Activated naive CD4-positive, alpha-beta T cell treated with anti-CD3 and anti-CD28 coated beads, Interleukin-2, amount 10 ng/mL, durations not matched to agents 7 days and 5 days (primary cell): Measurements from ENCODE around the gene MAPK8IP3.

Experiments
- CTCF ChIA-PET: fragments of 350-600 bp; sonication (Branson Sonifier 250); formaldehyde crosslinking; loops from one replicate; lab custom pipeline; 2021; ENCODE audit warnings: antibody characterized with exemption; lab: Charles Lee
- DNase-seq: peaks from one replicate; pipeline ENCODE4 v3.0.0-alpha.2; 2020
- H3K27ac Mint-ChIP-seq: one replicate; pipeline ENCODE4 v1.8.0; 2021; ENCODE audit warnings: mild to moderate bottlenecking, moderate library complexity, mixed read lengths
- H3K27me3 Mint-ChIP-seq: one replicate; pipeline ENCODE4 v1.8.0; 2021; ENCODE audit warnings: mild to moderate bottlenecking, mixed read lengths
- H3K36me3 Mint-ChIP-seq: one replicate; pipeline ENCODE4 v1.8.0; 2021; ENCODE audit warnings: mixed read lengths
- H3K4me1 Mint-ChIP-seq: one replicate; pipeline ENCODE4 v1.8.0; 2021; ENCODE audit warnings: mixed read lengths
- H3K4me3 Mint-ChIP-seq: one replicate; pipeline ENCODE4 v1.8.0; 2021; ENCODE audit warnings: mild to moderate bottlenecking, moderate library complexity, mixed read lengths
- H3K9me3 Mint-ChIP-seq: one replicate; pipeline ENCODE4 v1.8.0; 2021; ENCODE audit warnings: mixed read lengths

Gene MAPK8IP3

DNA sequence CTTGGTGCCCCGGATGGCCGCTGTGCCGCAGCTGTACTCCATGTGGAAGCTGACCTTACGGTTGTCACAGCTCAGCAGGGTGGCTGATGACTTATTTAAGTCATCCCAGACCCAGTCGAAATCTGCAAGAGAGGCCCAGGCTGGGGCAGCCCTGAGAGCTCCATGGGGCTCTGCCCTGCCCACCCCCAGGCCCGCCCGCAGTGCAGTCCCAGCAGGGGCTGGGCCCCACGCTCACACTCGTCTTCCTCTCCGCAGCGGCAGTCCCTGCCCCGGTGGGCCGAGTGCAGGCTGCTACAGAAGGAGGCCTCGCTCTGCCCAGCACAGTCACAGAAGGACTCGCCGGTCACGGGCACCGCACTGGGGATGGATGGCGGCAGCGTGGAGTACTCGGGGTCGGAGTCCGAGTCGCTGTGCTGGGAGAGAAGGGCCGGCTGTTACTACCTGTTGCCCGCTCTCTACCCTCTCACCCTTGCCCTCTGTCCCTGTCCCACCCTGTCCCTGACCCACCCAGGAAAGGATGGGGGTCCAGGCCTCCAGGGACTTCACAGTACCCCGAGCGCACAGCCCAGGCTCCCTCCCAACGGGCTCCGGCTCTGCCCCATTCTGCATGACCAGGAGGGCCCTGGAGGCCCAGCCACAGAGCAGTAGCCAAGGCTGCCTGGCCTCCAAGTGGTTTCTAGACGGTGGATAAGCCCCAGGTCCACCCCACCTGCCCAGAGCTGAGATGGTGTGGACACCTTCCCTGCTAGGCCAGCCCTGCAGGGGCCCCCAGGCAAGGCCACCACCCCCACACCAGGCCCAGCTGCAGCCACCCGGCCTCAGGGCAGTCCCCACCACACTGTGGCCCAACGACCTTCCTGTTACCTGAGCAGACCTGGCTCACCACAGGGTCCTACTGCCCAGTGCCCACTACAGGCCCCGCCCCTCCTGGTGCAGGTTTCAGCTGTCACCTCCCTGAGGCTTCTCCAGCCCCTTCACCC is 72.5 kb downstream of the MAPK8IP3 start:
- Mint-ChIP-seq H3K27ac (no peak overlapping the region), H3K27me3 (no peaks in the 10 kb centered on the region), H3K4me3 (peak overlapping the region; percentile 15), H3K4me1 (peaks cover 29% of the 10 kb centered on the region), H3K36me3 (no peaks in the 10 kb centered on the region), H3K9me3 (no peaks in the 10 kb centered on the region)
- CTCF ChIA-PET, result no interaction called here
- no peak for DNase-seq

DNA sequence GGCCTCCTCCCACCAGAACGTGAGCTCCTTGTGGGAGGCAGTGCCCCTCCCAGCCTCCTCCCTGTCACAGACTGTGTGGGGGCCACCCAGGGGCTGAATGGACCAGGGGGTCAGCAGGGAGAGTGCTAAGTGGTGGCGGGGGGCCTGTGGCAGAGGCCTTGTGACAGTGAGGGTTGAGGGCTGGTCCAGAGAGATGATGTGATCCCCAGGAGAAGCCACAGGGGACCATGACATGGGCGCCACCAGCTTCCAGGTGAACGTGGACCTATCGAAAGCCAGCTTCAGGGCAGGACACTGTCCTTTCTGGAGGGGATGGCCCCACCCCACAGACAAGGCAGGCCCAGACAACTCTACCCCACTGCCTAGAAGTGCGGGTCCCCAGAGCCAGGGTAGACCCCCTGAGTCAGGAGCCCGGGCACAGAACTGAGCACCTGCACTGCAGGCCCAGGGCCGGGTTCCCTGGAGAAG is 73.3 kb downstream of the MAPK8IP3 start:
- CTCF ChIA-PET, result interaction anchor here (0.5 kb wide), 1 partner anchor 1264 kb away, joined by 3 read pairs; no protein-coding TSS in a partner anchor
- Mint-ChIP-seq H3K27me3 (no peaks in the 10 kb centered on the region), H3K36me3 (no peaks in the 10 kb centered on the region), H3K27ac (no peak overlapping the region), H3K4me1 (peaks cover 33% of the 10 kb centered on the region), H3K9me3 (no peaks in the 10 kb centered on the region), H3K4me3 (peak overlapping the region; percentile 15)
- no peak for DNase-seq

DNA sequence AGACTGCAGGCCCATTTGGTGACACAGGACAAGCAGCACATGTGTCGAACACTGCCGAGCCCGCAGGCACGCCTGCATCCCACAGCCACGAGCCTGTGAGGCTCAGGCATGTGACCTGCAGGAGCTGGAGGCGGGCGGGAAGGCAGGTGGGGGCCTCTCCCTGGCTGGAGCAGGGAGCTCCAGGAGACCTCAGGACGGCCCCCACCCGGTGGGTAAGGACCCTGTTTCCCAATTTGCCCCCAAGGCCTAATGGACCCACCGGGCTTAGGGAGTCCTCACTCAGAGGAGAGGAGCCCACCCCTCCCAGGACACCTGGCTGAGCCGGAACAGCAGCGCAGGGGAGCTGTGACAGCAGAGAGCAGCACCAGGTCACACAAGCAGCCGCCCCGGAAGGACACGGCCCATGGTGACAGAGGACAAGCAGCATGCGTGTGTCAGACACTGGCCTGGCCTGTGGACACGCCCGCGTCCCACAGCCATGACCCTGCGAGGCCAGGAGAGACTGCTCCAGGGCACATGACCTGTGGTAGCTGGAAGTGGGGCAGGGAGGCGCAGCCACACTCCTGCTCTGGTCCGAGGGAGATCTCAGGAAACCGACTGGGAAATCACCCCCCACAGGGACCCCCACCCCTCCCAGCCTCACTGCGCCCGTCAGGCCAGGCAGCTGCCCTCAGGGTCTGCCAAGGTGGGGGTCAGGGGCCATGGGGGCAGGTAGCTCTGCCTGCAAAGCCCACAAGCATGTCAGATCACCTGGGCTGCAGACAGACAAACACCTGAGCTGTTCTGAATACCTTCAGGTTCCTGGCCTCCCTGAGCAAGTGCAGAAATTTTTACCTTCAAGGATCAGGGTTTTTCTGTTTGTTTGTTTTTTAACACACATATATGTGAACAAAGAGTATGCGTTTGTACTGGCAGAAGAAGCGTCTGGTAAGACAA is 74.0 kb downstream of the MAPK8IP3 start:
- DNase-seq, result no peak
- H3K4me3 Mint-ChIP-seq, result peak overlapping the region; percentile 43
- peaks cover 31% of the 10 kb centered on the region for H3K4me1 Mint-ChIP-seq
- CTCF ChIA-PET, result interaction anchor here (0.5 kb wide), 1 partner anchor 1265 kb away, joined by 3 read pairs; no protein-coding TSS in a partner anchor
- H3K27me3 Mint-ChIP-seq, result no peaks in the 10 kb centered on the region
- H3K9me3 Mint-ChIP-seq, result no peaks in the 10 kb centered on the region
- no peaks in the 10 kb centered on the region for H3K36me3 Mint-ChIP-seq
- H3K27ac Mint-ChIP-seq, result no peak overlapping the region

DNA sequence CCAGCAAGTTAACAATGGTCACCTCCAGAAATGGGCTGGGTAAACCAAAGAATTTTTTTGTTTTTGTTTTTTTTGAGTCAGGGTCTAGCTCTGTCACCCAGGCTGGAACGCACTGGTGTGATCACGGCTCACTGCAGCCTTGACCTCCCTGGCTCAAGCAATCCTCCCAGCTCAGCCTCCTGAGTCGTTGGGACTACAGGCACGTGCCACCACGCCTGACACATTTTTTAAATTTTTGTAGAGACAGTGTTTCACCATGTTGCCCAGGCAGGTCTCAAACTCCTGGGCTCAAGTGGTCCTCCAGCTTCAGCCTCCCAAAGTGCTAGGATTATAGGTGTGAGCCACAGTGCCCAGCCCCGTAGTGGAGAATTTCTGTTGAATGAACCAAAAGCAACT is 74.7 kb downstream of the MAPK8IP3 start:
- H3K4me1 Mint-ChIP-seq, result peaks cover 28% of the 10 kb centered on the region
- H3K27ac Mint-ChIP-seq, result no peak overlapping the region
- peak overlapping the region; percentile 82 for H3K4me3 Mint-ChIP-seq
- CTCF ChIA-PET, result no interaction called here
- H3K9me3 Mint-ChIP-seq, result no peaks in the 10 kb centered on the region
- H3K27me3 Mint-ChIP-seq, result no peaks in the 10 kb centered on the region
- DNase-seq, result no peak
- H3K36me3 Mint-ChIP-seq, result no peaks in the 10 kb centered on the region

DNA sequence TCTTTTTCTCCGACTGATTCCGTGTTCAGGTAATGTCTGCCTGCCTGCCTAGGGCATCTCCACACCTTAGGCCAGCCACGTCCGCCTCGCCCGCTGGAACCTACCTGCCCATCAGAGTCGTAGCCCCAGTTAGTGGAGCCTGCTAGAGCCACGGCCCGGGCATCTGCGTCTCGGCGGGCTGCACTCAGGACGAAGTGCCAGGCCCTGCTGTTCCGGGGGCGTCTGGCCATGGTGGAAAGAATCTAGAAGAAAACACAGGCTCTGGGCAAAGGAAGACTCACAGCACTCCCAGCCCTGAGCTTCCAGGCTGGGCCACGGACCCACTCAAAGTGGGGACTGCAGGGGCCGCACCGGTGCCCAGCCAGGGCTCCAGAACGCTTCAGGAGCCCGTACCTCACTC is 75.3 kb downstream of the MAPK8IP3 start:
- Mint-ChIP-seq H3K27ac (peak overlapping the region; percentile 87), H3K36me3 (no peaks in the 10 kb centered on the region), H3K4me1 (peaks cover 28% of the 10 kb centered on the region), H3K27me3 (no peaks in the 10 kb centered on the region), H3K4me3 (peak overlapping the region; percentile 82), H3K9me3 (no peaks in the 10 kb centered on the region)
- CTCF ChIA-PET, result interaction anchor here (1.0 kb wide), 1 partner anchor 11 kb away, joined by 3 read pairs; the partner anchor contains the start of gene NME3
- DNase-seq, result no peak

DNA sequence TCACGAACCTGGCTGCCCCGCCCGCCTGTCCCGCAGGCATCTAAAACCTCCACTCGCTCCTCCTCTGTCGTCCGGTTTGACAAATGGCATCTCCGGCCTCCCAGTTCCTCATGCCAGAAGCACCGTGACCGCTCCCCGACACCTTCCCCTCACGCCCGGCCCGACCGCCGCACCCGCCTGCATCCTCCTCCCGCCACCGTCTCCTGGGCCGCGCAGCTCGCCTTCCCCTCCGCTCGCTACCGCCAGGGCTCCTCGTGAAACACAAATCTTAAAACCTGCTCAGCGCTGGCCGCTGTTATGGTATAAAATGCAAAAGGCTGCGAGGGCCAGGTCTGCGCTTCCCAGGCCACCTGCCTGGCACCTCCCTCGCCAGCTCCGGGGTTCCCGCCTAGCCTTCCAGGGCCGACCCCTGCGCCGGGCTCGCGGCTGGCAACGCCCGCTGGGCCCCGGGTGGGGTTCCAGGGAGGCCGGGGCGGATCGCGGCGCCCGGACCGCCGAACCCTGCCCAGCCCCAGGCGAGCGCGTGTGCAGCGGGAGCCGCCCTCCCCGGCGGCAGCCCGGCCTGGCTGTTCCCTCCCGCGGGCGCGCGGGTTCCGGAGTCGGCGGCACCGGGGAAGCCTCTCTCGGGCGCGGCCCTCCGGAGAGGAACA is 75.9 kb downstream of the MAPK8IP3 start:
- H3K4me3 Mint-ChIP-seq, result peak overlapping the region; percentile 86
- peaks cover 28% of the 10 kb centered on the region for H3K4me1 Mint-ChIP-seq
- H3K27me3 Mint-ChIP-seq, result no peaks in the 10 kb centered on the region
- no peaks in the 10 kb centered on the region for H3K9me3 Mint-ChIP-seq
- peak overlapping the region; percentile 87 for H3K27ac Mint-ChIP-seq
- H3K36me3 Mint-ChIP-seq, result no peaks in the 10 kb centered on the region
- peak; percentile 60 for DNase-seq
- CTCF ChIA-PET, result interaction anchor here (0.6 to 1.1 kb wide), 6 partner anchors 8 to 710 kb away, joined by 3 to 9 read pairs (median 4); partner anchors contain the start of genes EME2, MAPK8IP3, MRPS34 and NME3

DNA sequence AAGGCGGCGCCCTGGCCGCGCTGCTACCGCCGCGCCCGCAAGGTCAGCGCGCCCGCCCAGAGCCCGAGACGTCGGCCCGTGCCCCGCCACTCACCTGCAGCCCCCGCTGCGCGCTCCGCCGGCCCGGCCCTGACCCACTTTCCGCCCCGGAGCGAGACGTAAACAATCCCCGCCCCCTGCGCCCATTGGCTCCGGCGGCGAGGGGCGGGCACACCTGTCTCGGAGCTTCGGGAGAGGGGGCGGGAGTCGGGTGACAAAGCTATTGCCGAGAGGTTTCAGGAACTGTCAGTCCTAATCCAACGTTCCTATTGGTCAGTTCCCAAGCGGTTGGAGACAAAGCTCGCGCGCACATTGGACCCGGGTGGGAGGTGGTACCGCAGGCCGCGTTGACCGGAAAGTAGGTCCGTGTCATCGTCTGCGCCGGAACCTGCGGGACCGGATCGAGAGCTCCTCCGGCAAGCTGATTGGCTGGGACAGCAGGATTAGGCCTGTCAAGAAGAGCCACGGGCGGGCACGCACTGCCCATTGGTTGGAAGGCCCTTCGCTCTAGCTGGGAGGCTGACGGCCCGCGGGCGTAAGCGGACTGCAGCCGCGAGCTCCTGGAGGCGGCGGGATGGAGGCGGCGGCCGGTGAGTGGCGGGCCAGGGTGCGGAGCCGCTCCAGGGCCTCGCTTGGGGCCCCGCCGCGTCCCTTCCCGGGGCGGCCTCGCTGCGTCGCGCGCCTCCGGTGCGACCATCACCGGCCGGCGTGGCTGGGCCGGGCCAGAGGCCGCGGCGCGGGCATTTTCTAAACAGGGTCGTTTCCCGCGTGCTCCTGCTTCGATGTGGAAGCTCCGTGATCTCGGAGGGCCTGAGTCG is 76.6 kb downstream of the MAPK8IP3 start, which contains the start of the genes NUBP2 and SPSB3:
NUBP2 (plus strand) TSS at position 553 of the 857 bp plus-strand sequence; CDS start at position 614, 61 bp downstream.
SPSB3 (minus strand) TSS at position 164 of the 857 bp plus-strand sequence. CDS start 1,088 bp downstream, outside the sequence.
- Mint-ChIP-seq H3K27ac (peak within 1 kb of the TSS; percentile 89), H3K27me3 (no peaks in the 10 kb centered on the region), H3K36me3 (no peaks in the 10 kb centered on the region), H3K9me3 (no peaks in the 10 kb centered on the region), H3K4me3 (peak within 1 kb of the TSS; percentile 86), H3K4me1 (peaks cover 28% of the 10 kb centered on the region)
- peak; percentile 100 for DNase-seq
- CTCF ChIA-PET, result interaction anchor here (0.6 to 1.3 kb wide), 6 partner anchors 9 to 709 kb away, joined by 3 to 10 read pairs (median 5); partner anchors contain the start of genes EME2, MAPK8IP3 and MRPS34

DNA sequence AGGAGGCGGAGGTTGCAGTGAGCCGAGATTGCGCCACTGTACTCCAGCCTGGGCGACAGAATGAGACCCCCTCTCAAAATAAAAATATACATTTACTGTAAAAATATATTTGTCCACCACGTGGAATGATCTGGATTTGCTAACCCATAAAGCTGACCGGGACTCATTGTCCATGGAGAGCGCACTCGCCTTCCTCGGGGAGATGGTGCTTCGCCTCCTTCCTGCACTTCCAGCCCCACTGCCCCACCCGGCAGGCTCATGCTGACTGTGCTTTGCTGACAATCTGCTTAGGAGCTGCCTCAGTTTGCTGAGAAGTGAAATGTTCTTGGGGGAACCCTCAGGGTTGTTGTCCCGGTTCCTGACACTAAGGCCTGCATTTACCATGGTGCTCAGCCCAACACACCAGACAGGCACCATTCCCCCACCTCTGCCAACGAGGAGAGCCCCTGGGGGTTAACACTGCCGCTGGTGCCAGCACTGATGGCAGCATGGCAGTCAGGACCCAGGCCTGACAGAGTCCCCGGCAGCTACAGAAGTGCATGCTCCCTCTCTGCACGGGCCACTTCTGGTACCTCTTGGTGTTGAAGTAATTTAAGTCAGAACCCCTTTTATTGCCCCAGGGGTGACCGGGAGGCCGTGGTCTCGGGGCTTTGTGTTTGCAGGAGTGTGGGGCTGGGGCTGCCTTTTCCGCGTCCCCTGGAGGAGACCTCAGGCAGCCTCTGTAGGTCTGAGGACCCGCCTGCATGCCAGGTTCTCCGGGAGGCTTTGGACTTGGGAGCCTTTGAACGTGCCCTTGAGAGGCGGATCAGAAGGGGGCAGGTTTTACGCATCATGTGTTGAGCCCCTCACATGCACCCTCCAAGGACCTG is 79.2 kb downstream of the MAPK8IP3 start:
- peak overlapping the region; percentile 63 for H3K4me3 Mint-ChIP-seq
- H3K36me3 Mint-ChIP-seq, result peaks cover 5% of the 10 kb centered on the region
- no peak for DNase-seq
- H3K4me1 Mint-ChIP-seq, result peaks cover 28% of the 10 kb centered on the region
- H3K9me3 Mint-ChIP-seq, result no peaks in the 10 kb centered on the region
- H3K27me3 Mint-ChIP-seq, result no peaks in the 10 kb centered on the region
- CTCF ChIA-PET, result no interaction called here
- peak overlapping the region; percentile 45 for H3K27ac Mint-ChIP-seq

DNA sequence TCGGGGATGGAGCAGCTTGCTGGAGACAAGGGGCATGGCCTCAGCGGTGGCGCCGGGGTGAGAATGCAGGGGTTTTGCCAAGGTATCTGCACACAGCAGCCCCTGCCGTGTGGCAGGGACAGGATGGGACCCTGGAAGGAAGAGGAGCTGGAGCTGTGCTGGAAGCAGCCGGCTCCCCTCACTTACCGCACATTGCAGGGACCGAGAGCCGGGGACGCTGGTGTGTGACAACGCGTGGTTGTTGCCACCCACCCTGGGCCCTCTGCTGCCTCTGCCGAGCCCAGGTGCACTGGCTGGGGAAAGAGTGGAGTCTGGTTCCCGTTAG is 79.8 kb downstream of the MAPK8IP3 start:
- DNase-seq, result no peak
- H3K36me3 Mint-ChIP-seq, result peaks cover 5% of the 10 kb centered on the region
- H3K4me3 Mint-ChIP-seq, result no peak overlapping the region
- no peaks in the 10 kb centered on the region for H3K27me3 Mint-ChIP-seq
- peaks cover 26% of the 10 kb centered on the region for H3K4me1 Mint-ChIP-seq
- H3K9me3 Mint-ChIP-seq, result no peaks in the 10 kb centered on the region
- CTCF ChIA-PET, result no interaction called here
- no peak overlapping the region for H3K27ac Mint-ChIP-seq

DNA sequence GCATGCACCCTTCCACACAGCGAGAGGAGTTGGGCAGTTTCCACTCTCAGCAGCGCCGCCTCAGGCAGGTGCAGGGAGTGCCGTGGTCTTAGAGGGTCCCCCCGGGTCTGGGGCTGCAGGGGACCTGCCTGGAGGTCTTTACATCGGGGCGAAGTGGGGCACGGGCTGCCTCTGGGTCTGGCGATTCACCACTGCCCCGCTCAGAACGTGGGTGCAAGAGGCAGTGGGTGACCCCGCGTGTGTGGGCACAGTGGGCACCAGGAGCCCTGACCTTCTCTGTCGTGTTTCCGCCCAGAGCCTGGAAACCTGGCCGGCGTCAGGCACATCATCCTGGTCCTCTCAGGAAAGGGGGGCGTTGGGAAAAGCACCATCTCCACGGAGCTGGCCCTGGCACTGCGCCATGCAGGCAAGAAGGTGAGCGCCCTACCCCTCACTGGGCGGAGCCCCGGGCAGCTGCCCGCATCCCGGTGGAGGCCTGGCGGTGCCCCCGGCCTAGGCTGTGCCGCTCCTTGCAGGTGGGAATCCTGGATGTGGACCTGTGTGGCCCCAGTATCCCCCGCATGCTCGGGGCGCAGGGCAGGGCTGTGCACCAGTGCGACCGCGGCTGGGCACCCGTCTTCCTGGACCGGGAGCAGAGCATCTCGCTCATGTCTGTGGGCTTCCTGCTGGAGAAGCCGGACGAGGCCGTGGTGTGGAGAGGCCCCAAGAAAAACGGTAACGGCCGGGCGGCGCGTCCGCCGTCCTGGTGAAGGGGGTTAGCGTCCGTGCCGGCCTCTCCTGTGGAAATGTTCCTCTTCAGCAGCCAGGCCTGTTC is 80.5 kb downstream of the MAPK8IP3 start:
- no peaks in the 10 kb centered on the region for H3K27me3 Mint-ChIP-seq
- H3K4me1 Mint-ChIP-seq, result peaks cover 20% of the 10 kb centered on the region
- H3K4me3 Mint-ChIP-seq, result no peak overlapping the region
- CTCF ChIA-PET, result no interaction called here
- no peak overlapping the region for H3K27ac Mint-ChIP-seq
- H3K36me3 Mint-ChIP-seq, result peaks cover 5% of the 10 kb centered on the region
- no peaks in the 10 kb centered on the region for H3K9me3 Mint-ChIP-seq
- DNase-seq, result no peak

DNA sequence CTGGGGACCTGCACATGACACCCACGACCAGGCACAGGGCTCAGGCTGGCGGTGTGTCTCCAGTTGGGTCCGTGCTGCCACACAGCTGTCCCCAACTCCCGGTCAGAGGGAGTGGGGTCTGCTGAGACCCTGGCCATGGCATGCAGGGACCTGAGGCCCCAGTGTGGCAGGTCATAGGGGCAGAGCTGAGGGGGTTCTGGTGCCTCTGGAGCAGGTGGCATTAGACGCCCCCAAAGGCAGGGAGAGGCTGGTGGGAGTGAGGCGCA is 81.0 kb downstream of the MAPK8IP3 start:
- Mint-ChIP-seq H3K9me3 (no peaks in the 10 kb centered on the region), H3K27me3 (no peaks in the 10 kb centered on the region), H3K4me1 (peaks cover 15% of the 10 kb centered on the region), H3K27ac (no peak overlapping the region), H3K36me3 (peaks cover 5% of the 10 kb centered on the region), H3K4me3 (no peak overlapping the region)
- no peak for DNase-seq
- CTCF ChIA-PET, result no interaction called here
